Skeletal muscle tissue (tissue), 4 donors: ENCODE results near the gene INPP5J. TPM values are rescaled to one million over a fixed set of nuclear protein-coding genes. Genes with fewer than 3 reads are reported as not detected.

Source experiments
- H3K27ac ChIP-seq: one replicate; pipeline ENCODE4 v1.7.0; 2013; ENCODE audit warnings: mild to moderate bottlenecking, low read depth, low read length, inconsistent platforms
- H3K27me3 ChIP-seq, 3 donors: one replicate each; pipeline ENCODE4 v1.7.0; 2013; ENCODE audit warnings: low read length in 3 of 3; ENCODE audit not compliant: control insufficient read depth in 3 of 3, insufficient read depth in 3 of 3
- H3K36me3 ChIP-seq, 3 donors: one replicate each; pipeline ENCODE4 v1.7.0; 2013; ENCODE audit warnings: low read length in 3 of 3; ENCODE audit not compliant: control insufficient read depth in 3 of 3, insufficient read depth in 3 of 3
- H3K4me1 ChIP-seq, 3 donors: one replicate each; pipeline ENCODE4 v1.7.0; 2013; ENCODE audit warnings: low read length in 3 of 3, mild to moderate bottlenecking in 3 of 3; ENCODE audit not compliant: control insufficient read depth in 3 of 3, insufficient read depth in 3 of 3
- H3K4me3 ChIP-seq, 3 donors: one replicate each; pipeline ENCODE4 v1.7.0; 2013; ENCODE audit warnings: low read length in 3 of 3
- H3K9ac ChIP-seq, 3 donors: one replicate each; pipeline ENCODE4 v1.7.0; 2013; ENCODE audit warnings: low read length in 3 of 3, mild to moderate bottlenecking in 3 of 3, moderate library complexity in 2 of 3, low read depth in 1 of 3
- H3K9me3 ChIP-seq, 3 donors: one replicate each; pipeline ENCODE4 v1.7.0; 2013; ENCODE audit warnings: low read length in 3 of 3; ENCODE audit not compliant: control insufficient read depth in 3 of 3
- total RNA-seq: library from RNA; depleted of rRNA; stranded (reverse); fragments of >200 nt; gene quantifications from one replicate; pipeline ENCODE4 v1.2.3, GENCODE V29; 2014
- donor health status: Osteomylitis.

INPP5J gene
- total RNA-seq, 1 donor from 2014 or later: not detected

GRCh38 chr22:31142285-31142684 is 19.5 kb downstream of the INPP5J start:
- H3K36me3 ChIP-seq: no peaks in the 10 kb centered on the region
- H3K27me3 ChIP-seq: peaks cover 14 to 30% (median 20%) of the 10 kb centered on the region in 3 donors
- H3K9ac ChIP-seq: no peak overlapping the region
- H3K4me1 ChIP-seq: no peaks in the 10 kb centered on the region
- H3K4me3 ChIP-seq: no peak overlapping the region
- H3K27ac ChIP-seq: no peak overlapping the region
- H3K9me3 ChIP-seq: peaks cover 0 to 2% (median 0%) of the 10 kb centered on the region in 3 donors

GRCh38 chr22:31143038-31143437 is 20.3 kb downstream of the INPP5J start:
- H3K4me1 ChIP-seq: no peaks in the 10 kb centered on the region
- no peak overlapping the region for H3K27ac ChIP-seq
- peaks cover 14 to 23% (median 20%) of the 10 kb centered on the region in 3 donors for H3K27me3 ChIP-seq
- H3K9me3 ChIP-seq: peaks cover 0 to 6% (median 0%) of the 10 kb centered on the region in 3 donors
- H3K9ac ChIP-seq: no peak overlapping the region
- H3K4me3 ChIP-seq: no peak overlapping the region
- no peaks in the 10 kb centered on the region for H3K36me3 ChIP-seq

GRCh38 chr22:31143537-31143936 is 20.8 kb downstream of the INPP5J start:
- Histone ChIP-seq H3K4me1 (peaks cover under 1 to 2% (median under 1%) of the 10 kb centered on the region in 3 donors), H3K9ac (no peak overlapping the region), H3K9me3 (peaks cover 0 to 6% (median 0%) of the 10 kb centered on the region in 3 donors), H3K27me3 (peaks cover 9 to 18% (median 16%) of the 10 kb centered on the region in 3 donors), H3K27ac (no peak overlapping the region), H3K4me3 (no peak overlapping the region), H3K36me3 (no peaks in the 10 kb centered on the region)

GRCh38 chr22:31144223-31144622 is 21.5 kb downstream of the INPP5J start:
- no peak overlapping the region for H3K9ac ChIP-seq
- no peaks in the 10 kb centered on the region for H3K36me3 ChIP-seq
- no peak overlapping the region for H3K27ac ChIP-seq
- H3K4me1 ChIP-seq: peaks cover 4 to 7% (median 6%) of the 10 kb centered on the region in 3 donors
- no peak overlapping the region for H3K4me3 ChIP-seq
- peaks cover 0 to 6% (median 0%) of the 10 kb centered on the region in 3 donors for H3K9me3 ChIP-seq
- H3K27me3 ChIP-seq: peaks cover 7 to 12% (median 10%) of the 10 kb centered on the region in 3 donors

GRCh38 chr22:31148488-31148887 is 25.7 kb downstream of the INPP5J start:
- H3K9ac ChIP-seq: peak overlapping the region in 2 of 3 donors; percentile 22 to 51
- H3K4me1 ChIP-seq: peaks cover 4 to 7% (median 6%) of the 10 kb centered on the region in 3 donors
- H3K9me3 ChIP-seq: peaks cover 0 to 6% (median 0%) of the 10 kb centered on the region in 3 donors
- no peak overlapping the region for H3K4me3 ChIP-seq
- no peaks in the 10 kb centered on the region for H3K36me3 ChIP-seq
- H3K27me3 ChIP-seq: no peaks in the 10 kb centered on the region
- peak overlapping the region; percentile 49 for H3K27ac ChIP-seq

GRCh38 chr22:31148953-31149627 is 26.3 kb downstream of the INPP5J start:
- H3K27ac ChIP-seq: peak overlapping the region; percentile 49
- peak overlapping the region in 2 of 3 donors; percentile 22 to 51 for H3K9ac ChIP-seq
- peaks cover 0 to 6% (median 0%) of the 10 kb centered on the region in 3 donors for H3K9me3 ChIP-seq

GRCh38 chr22:31150615-31151014 is 27.8 kb downstream of the INPP5J start:
- no peaks in the 10 kb centered on the region for H3K36me3 ChIP-seq
- H3K27ac ChIP-seq: no peak overlapping the region
- H3K9ac ChIP-seq: no peak overlapping the region
- H3K9me3 ChIP-seq: peaks cover 0 to 6% (median 0%) of the 10 kb centered on the region in 3 donors
- H3K4me3 ChIP-seq: no peak overlapping the region
- H3K27me3 ChIP-seq: no peaks in the 10 kb centered on the region
- peaks cover 4 to 14% (median 7%) of the 10 kb centered on the region in 3 donors for H3K4me1 ChIP-seq

More at GRCh38 chr22:31148953-31149627, 26.3 kb downstream of the INPP5J start:
- Histone ChIP-seq H3K4me1 (peaks cover 4 to 7% (median 6%) of the 10 kb centered on the region in 3 donors), H3K4me3 (no peak overlapping the region), H3K36me3 (no peaks in the 10 kb centered on the region), H3K27me3 (no peaks in the 10 kb centered on the region)

GRCh38 chr22:31151872-31152271 is 29.1 kb downstream of the INPP5J start:
- no peak overlapping the region for H3K27ac ChIP-seq
- peaks cover 0 to 6% (median 0%) of the 10 kb centered on the region in 3 donors for H3K9me3 ChIP-seq
- no peak overlapping the region for H3K4me3 ChIP-seq
- no peaks in the 10 kb centered on the region for H3K36me3 ChIP-seq
- H3K9ac ChIP-seq: no peak overlapping the region
- H3K4me1 ChIP-seq: peaks cover 8 to 17% (median 11%) of the 10 kb centered on the region in 3 donors
- H3K27me3 ChIP-seq: no peaks in the 10 kb centered on the region

- Histone ChIP-seq H3K4me3 (no peak overlapping the region), H3K27ac (no peak overlapping the region)
Measured at GRCh38 chr22:31153357-31153756, 30.6 kb downstream of the INPP5J start.

GRCh38 chr22:31154975-31155374 is 32.2 kb downstream of the INPP5J start:
- H3K27ac ChIP-seq: no peak overlapping the region
- H3K36me3 ChIP-seq: no peaks in the 10 kb centered on the region
- no peak overlapping the region for H3K9ac ChIP-seq
- peaks cover 3 to 11% (median 4%) of the 10 kb centered on the region in 3 donors for H3K4me1 ChIP-seq
- H3K27me3 ChIP-seq: no peaks in the 10 kb centered on the region
- H3K4me3 ChIP-seq: no peak overlapping the region
- H3K9me3 ChIP-seq: no peaks in the 10 kb centered on the region

More at GRCh38 chr22:31153357-31153756, 30.6 kb downstream of the INPP5J start:
- Histone ChIP-seq H3K9me3 (no peaks in the 10 kb centered on the region), H3K36me3 (no peaks in the 10 kb centered on the region), H3K4me1 (peaks cover 7 to 17% (median 11%) of the 10 kb centered on the region in 3 donors), H3K27me3 (no peaks in the 10 kb centered on the region), H3K9ac (no peak overlapping the region)
